ENCODE data around the gene RPL5. TPM values are rescaled to one million over a fixed set of nuclear protein-coding genes. Genes with fewer than 3 reads are reported as not detected.
A peak's percentile ranks its signal among the peaks of the same experiment; 100 is the strongest.

Gene RPL5
- total and polyA plus RNA-seq, 10 donors = 725 to 3,739 (median 1,367) TPM

DNA sequence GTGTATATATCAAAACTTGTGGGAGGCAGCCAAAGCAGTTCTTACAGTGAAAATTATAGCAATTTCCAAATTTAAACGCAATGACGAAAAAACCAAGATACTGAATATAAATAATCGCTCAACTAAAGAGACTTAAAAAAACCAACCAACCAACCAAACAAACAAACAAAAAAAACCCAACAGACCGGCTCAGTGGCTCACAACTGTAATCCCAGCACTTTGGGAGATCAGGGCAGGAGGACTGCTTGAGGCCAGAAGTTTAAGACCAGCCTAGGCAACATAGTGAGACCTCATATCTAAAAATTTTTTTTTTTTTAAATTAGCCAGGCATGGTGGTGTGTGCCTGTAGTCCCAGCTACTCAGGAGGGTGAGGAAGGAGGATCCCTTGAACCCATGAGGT is 23.4 kb downstream of the RPL5 start:
- no peak for DNase-seq
- Histone ChIP-seq H3K27ac (no peak overlapping the region), H3K4me3 (no peak overlapping the region), H3K9me3 (peaks cover 0 to 4% (median 0%) of the 10 kb centered on the region in 8 donors), H3K4me1 (peaks cover 0 to 44% (median 19%) of the 10 kb centered on the region in 6 donors), H3K27me3 (replicated peaks in 1 of 7) (no peaks in the 10 kb centered on the region), H3K36me3 (peaks cover 0 to 6% (median 1%) of the 10 kb centered on the region in 6 donors)
- WGBS, 5 donors = 85 to 99% (median 96%) methylated on average over 4 of the region's 4 CpGs
- TF ChIP-seq, protein P1, sequence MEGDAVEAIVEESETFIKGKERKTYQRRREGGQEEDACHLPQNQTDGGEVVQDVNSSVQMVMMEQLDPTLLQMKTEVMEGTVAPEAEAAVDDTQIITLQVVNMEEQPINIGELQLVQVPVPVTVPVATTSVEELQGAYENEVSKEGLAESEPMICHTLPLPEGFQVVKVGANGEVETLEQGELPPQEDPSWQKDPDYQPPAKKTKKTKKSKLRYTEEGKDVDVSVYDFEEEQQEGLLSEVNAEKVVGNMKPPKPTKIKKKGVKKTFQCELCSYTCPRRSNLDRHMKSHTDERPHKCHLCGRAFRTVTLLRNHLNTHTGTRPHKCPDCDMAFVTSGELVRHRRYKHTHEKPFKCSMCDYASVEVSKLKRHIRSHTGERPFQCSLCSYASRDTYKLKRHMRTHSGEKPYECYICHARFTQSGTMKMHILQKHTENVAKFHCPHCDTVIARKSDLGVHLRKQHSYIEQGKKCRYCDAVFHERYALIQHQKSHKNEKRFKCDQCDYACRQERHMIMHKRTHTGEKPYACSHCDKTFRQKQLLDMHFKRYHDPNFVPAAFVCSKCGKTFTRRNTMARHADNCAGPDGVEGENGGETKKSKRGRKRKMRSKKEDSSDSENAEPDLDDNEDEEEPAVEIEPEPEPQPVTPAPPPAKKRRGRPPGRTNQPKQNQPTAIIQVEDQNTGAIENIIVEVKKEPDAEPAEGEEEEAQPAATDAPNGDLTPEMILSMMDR (IDR thresholded peaks at IDR 0.05 in 8 of 11, conservative IDR thresholded peaks at IDR 0.05 in 3 of 11) = no peak
- TF ChIP-seq POLR2A (IDR thresholded peaks at IDR 0.05) = no peak
- no peak for TF ChIP-seq POLR2AphosphoS5 (IDR thresholded peaks at IDR 0.05)
- intact Hi-C loops (cut with DNase I; ENCODE audit: low total_unique reads) = no loop called here

DNA sequence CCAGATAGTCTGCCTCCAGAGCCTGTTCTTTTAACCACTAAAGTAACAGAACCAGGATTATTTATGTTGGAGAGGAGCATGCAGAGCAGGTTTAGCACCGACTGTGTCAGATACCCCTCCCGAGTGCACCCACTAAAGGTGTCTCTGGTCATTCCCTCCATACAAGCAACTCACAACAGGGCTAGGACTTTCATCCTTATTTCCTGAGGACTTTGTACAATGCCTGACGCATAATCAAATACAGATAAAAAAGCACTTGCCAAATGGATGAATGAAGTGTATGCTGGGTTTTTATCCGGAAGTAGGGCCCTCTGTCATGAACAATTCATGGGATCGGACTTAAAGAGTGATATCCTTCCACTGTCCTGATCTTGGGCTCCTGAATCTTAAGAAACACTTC is 26.0 kb downstream of the RPL5 start:
- Histone ChIP-seq H3K4me3 (no peak overlapping the region), H3K4me1 (peaks cover 0 to 31% (median 14%) of the 10 kb centered on the region in 6 donors), H3K9me3 (peaks cover 0 to 4% (median 0%) of the 10 kb centered on the region in 8 donors), H3K36me3 (no peaks in the 10 kb centered on the region), H3K27me3 (replicated peaks in 1 of 7) (no peaks in the 10 kb centered on the region), H3K27ac (no peak overlapping the region)
- DNase-seq = no peak
- intact Hi-C loops (cut with DNase I; ENCODE audit: low total_unique reads) = loop anchor here (2.0 kb wide), 1 partner anchor 137 kb away; no protein-coding TSS in a partner anchor
- TF ChIP-seq POLR2A (IDR thresholded peaks at IDR 0.05) = no peak
- TF ChIP-seq POLR2AphosphoS5 (IDR thresholded peaks at IDR 0.05) = no peak
- TF ChIP-seq, protein P1 (IDR thresholded peaks at IDR 0.05 in 8 of 11, conservative IDR thresholded peaks at IDR 0.05 in 3 of 11) = no peak
- WGBS, 5 donors = 81 to 89% (median 85%) methylated on average over 5 of the region's 5 CpGs

DNA sequence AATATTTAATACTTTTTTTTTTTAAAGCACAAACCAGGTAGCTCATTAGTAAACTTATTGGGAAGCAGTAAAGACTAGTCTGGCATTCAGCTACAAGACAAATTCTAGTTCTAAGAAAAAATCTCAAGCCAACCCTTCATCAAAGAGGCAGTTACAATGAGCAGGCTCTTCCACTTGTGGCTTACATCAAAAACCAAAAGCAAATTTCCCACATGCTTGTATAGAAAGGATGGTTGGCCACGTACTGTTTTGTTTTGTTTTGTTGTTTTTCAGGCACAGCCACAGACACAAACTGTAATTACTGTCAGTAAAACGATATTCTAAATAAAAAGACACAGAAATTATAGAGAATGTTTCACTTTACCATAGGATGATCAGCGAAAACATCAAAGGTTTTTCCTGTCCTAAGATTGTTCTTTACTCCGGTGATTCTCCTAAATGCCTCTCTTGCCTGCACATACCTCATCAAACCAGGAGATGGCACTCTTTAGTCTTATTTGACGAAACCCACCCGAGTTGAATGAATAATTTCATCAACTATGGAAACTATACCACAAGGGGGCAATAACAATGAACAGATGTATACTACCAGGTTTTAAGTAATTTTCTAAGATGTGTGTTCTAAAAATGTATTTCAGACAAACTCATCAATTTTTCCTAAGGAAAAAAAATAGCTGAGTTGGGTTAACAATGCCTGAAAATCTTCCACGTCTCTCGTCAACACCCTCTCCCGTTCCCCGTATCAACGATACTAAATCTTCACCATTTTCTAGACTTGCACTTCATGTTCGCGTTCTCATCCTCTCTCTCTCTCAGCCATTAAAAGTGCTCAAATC is 26.9 kb downstream of the RPL5 start:
- Histone ChIP-seq H3K27me3 (replicated peaks in 1 of 7) (no peaks in the 10 kb centered on the region), H3K4me1 (peaks cover 0 to 22% (median 9%) of the 10 kb centered on the region in 6 donors), H3K27ac (peak overlapping the region in 3 of 8 donors; percentile 1 to 31 (median 2)), H3K36me3 (no peaks in the 10 kb centered on the region), H3K9me3 (peaks cover 0 to 4% (median 0%) of the 10 kb centered on the region in 8 donors), H3K4me3 (peak overlapping the region in 1 of 8 donors; percentile 30)
- 36 to 43% (median 38%) methylated on average over 13 of the region's 13 CpGs for WGBS, 5 donors
- TF ChIP-seq POLR2AphosphoS5 (IDR thresholded peaks at IDR 0.05) = no peak
- TF ChIP-seq, protein P1 (IDR thresholded peaks at IDR 0.05 in 8 of 11, conservative IDR thresholded peaks at IDR 0.05 in 3 of 11) = peak; percentile 89 to 99 (median 96)
- intact Hi-C loops (cut with DNase I; ENCODE audit: low total_unique reads) = loop anchor here (2.0 kb wide), 1 partner anchor 136 kb away; no protein-coding TSS in a partner anchor
- DNase-seq = no peak

All from spleen (tissue), 11 donors.